HUES48 (cell line): Measurements from ENCODE around the gene CD99L2.
"Not testable (repeated sequence)": the region's sequence is repeated elsewhere in the genome, so short reads cannot be mapped to it uniquely, and the experiment has no call there.

Source experiments
- H3K27ac ChIP-seq: one replicate; pipeline ENCODE4 v1.7.0; 2013; ENCODE audit warnings: low read depth, low read length, inconsistent platforms
- H3K27me3 ChIP-seq: 2 replicates; pipeline ENCODE4 v1.6.1; 2013; ENCODE audit warnings: mild to moderate bottlenecking, low read length; ENCODE audit not compliant: control insufficient read depth, insufficient read depth
- H3K36me3 ChIP-seq: 2 replicates; pipeline ENCODE4 v1.6.1; 2013; ENCODE audit warnings: low read length; ENCODE audit not compliant: control insufficient read depth, insufficient read depth
- H3K4me1 ChIP-seq: 2 replicates; pipeline ENCODE4 v1.6.1; 2013; ENCODE audit warnings: mild to moderate bottlenecking, low read length; ENCODE audit not compliant: control insufficient read depth, insufficient read depth
- H3K4me3 ChIP-seq: 2 replicates; pipeline ENCODE4 v1.5.1; 2013; ENCODE audit warnings: mild to moderate bottlenecking, low read depth, low read length
- H3K9ac ChIP-seq: 2 replicates; pipeline ENCODE4 v1.6.1; 2013; ENCODE audit warnings: mild to moderate bottlenecking, low read depth, low read length, moderate library complexity
- H3K9me3 ChIP-seq: 2 replicates; pipeline ENCODE4 v1.6.1; 2013; ENCODE audit warnings: low read length; ENCODE audit not compliant: control insufficient read depth, insufficient read depth

Gene CD99L2

DNA sequence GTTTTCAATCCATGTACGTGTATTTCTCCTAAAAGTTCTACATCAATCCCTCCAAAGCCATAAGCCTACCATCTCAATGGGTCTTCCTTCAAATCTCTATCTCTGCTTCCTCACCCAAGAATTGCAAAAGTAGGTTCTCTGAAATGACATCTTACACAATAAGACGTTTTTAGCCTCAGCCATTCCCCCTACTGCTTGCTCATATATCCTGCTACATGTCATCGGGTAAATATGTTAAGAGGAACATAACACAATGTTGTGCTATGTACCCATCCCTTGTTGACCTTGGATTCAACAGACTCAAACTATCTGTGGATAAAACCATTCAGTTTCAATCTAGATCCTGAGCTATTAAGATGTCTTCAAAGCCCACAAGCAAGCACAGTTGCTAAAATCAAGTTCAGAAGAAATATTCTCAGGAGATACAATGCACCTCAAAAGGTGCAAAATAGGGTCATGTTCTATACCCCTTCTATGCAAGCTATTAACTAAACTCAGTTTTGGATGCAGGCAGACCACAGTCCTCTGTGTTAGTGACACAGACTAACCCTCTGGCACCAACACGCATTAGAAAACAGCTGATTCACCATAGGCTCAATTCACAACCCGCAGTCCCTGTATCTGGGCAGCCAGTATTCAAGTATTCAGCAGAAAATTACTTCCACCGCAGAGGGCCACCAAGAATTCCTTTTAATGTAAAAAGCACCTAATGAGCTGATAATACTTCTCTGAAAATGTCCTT is 56.8 kb downstream of the CD99L2 start:
- H3K4me3 ChIP-seq: no peak overlapping the region
- H3K36me3 ChIP-seq: no peaks in the 10 kb centered on the region
- no peak overlapping the region for H3K27ac ChIP-seq
- H3K27me3 ChIP-seq: no peaks in the 10 kb centered on the region
- H3K9me3 ChIP-seq: peaks cover 14% of the 10 kb centered on the region
- H3K4me1 ChIP-seq: no peaks in the 10 kb centered on the region
- no peak overlapping the region for H3K9ac ChIP-seq

DNA sequence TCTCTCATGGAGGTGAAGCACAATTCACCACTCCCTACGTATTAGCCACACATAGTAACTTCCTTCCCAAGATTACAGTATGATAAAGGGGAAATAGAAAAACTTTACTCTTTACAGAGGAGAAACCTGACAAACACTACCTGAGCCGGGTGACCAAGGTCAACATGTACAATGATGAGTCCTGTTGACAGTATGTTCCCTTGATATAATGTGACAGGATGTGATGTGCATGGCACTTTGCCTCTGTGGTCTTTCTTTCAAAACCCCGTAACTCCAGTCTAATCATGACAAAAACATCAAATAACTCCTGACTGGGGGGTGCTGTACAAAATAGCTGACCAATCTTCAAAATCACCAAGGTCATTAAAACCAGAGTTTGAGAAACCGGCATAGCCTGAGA is 60.6 kb downstream of the CD99L2 start:
- H3K36me3 ChIP-seq: no peaks in the 10 kb centered on the region
- no peak overlapping the region for H3K9ac ChIP-seq
- no peak overlapping the region for H3K27ac ChIP-seq
- no peaks in the 10 kb centered on the region for H3K27me3 ChIP-seq
- H3K4me3 ChIP-seq: no peak overlapping the region
- no peaks in the 10 kb centered on the region for H3K4me1 ChIP-seq
- peaks cover 20% of the 10 kb centered on the region for H3K9me3 ChIP-seq

DNA sequence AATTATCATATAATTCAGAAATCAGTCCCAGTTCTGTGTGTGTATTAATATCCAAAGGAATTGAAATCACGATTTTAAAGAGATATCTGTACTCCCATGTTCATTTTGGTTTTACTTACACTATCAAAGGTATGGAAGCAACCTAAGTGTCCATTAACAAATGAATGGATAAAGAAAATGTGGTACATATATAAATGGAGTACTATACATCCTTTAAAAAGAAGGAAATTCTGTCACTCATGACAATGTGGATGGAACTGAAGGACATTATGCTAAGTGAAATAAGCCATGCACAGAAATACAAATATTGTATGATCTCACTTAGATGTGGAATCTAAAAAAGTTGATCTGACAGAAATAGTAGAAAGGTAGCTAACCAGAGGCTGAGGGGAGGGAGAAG is 63.8 kb downstream of the CD99L2 start:
- H3K9me3 ChIP-seq: peaks cover 15% of the 10 kb centered on the region
- H3K4me1 ChIP-seq: no peaks in the 10 kb centered on the region
- H3K27ac ChIP-seq: no peak overlapping the region
- no peaks in the 10 kb centered on the region for H3K27me3 ChIP-seq
- H3K9ac ChIP-seq: no peak overlapping the region
- H3K4me3 ChIP-seq: no peak overlapping the region
- peaks cover 5% of the 10 kb centered on the region; the same call in 1 of the 2 replicates for H3K36me3 ChIP-seq

- Histone ChIP-seq H3K27me3 (no peaks in the 10 kb centered on the region), H3K4me1 (no peaks in the 10 kb centered on the region), H3K9me3 (peaks cover 9% of the 10 kb centered on the region), H3K4me3 (no peak overlapping the region), H3K36me3 (peaks cover 5% of the 10 kb centered on the region; the same call in 1 of the 2 replicates), H3K27ac (no peak overlapping the region), H3K9ac (no peak overlapping the region)
These were observed 64.9 kb downstream of the CD99L2 start for GRCh38 chrX:150833454-150834056.

DNA sequence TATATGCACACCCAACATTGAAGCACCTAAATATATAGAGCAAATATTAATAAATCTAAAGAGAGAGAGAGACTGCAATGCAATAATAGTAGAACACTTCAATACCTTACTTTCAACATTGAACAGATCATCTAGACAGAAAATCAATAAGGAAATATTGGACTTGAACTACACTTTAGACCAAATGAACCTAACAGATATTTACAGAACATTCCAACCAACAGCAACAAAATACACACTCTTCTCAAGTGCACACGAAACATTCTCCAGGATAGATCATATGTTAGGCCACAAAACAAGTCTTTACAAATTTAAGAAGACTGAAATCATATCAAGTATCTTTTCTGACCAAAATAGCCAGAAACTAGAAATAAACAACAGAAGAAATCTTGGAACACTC is 66.6 kb downstream of the CD99L2 start:
- Histone ChIP-seq H3K27me3 (no peaks in the 10 kb centered on the region), H3K4me1 (no peaks in the 10 kb centered on the region), H3K36me3 (peaks cover 21% of the 10 kb centered on the region), H3K27ac (no peak overlapping the region), H3K4me3 (no peak overlapping the region), H3K9me3 (peaks cover 18% of the 10 kb centered on the region), H3K9ac (no peak overlapping the region)

GRCh38 chrX:150828785-150829184 is 69.7 kb downstream of the CD99L2 start:
- Histone ChIP-seq H3K9ac (no peak overlapping the region), H3K27me3 (no peaks in the 10 kb centered on the region), H3K36me3 (peaks cover 21% of the 10 kb centered on the region), H3K9me3 (peaks cover 12% of the 10 kb centered on the region), H3K4me3 (no peak overlapping the region), H3K4me1 (no peaks in the 10 kb centered on the region), H3K27ac (no peak overlapping the region)

- H3K4me3 ChIP-seq, H3K4me1 ChIP-seq, H3K9ac ChIP-seq, H3K27ac ChIP-seq, H3K27me3 ChIP-seq: not testable (repeated sequence)
- peaks cover 28% of the 10 kb centered on the region for H3K9me3 ChIP-seq
- peaks cover 17% of the 10 kb centered on the region for H3K36me3 ChIP-seq
These were observed 74.1 kb downstream of the CD99L2 start for GRCh38 chrX:150824352-150824751.

DNA sequence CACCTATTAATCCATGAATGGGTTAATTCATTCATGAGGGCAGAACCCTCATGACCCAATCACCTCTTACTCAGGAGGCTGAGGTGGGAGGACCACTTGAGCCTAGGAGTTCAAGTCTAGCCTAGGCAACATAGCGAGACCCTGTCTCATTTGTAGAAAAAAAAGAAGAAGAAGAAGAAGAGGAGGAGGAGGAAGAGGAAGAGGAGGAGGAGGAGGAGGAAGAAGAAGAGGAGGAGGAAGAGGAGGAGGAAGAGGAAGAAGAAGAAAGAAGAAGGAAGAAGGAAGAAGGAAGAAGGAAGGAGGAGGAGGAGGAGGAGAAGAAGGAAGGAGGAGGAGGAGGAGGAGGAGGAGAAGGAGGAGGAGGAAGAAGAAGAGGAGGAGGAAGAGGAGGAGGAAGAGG is 74.6 kb downstream of the CD99L2 start:
- H3K27me3 ChIP-seq, H3K4me3 ChIP-seq, H3K4me1 ChIP-seq, H3K27ac ChIP-seq, H3K9ac ChIP-seq: not testable (repeated sequence)
- peaks cover 17% of the 10 kb centered on the region for H3K36me3 ChIP-seq
- H3K9me3 ChIP-seq: peaks cover 28% of the 10 kb centered on the region

- no peak overlapping the region for H3K4me3 ChIP-seq
These were observed 76.5 kb downstream of the CD99L2 start for GRCh38 chrX:150821971-150822370.

DNA sequence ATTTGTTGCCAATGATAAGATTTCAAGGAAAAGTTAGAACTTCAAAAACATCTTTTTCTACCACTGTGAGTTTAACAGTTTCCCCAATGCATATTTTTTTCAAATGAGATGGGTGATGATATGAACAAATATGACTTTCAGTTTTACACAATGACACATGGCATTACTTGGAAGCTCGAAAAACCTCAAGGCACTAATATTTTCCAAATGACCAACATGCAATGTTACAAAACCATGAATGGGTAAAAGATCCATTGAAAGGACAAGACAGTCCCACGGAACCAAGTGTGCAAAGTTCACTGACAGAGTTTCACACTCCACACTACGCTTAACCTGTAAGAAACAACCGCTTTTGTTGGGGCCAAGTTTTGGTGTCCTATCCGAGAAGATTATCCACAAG is 84.5 kb downstream of the CD99L2 start:
- no peak overlapping the region for H3K27ac ChIP-seq
- H3K36me3 ChIP-seq: no peaks in the 10 kb centered on the region; the same call in 1 of the 2 replicates
- H3K4me3 ChIP-seq: no peak overlapping the region
- no peaks in the 10 kb centered on the region for H3K27me3 ChIP-seq
- no peak overlapping the region for H3K9ac ChIP-seq
- 0 out of 2 replicates have a peak, but pooled peaks cover 10% of the 10 kb centered on the region for H3K9me3 ChIP-seq
- H3K4me1 ChIP-seq: no peaks in the 10 kb centered on the region

More at GRCh38 chrX:150821971-150822370, 76.5 kb downstream of the CD99L2 start:
- Histone ChIP-seq H3K36me3 (0 out of 2 replicates have a peak, but pooled peaks cover under 1% of the 10 kb centered on the region), H3K27me3 (no peaks in the 10 kb centered on the region), H3K27ac (no peak overlapping the region), H3K9me3 (peaks cover 19% of the 10 kb centered on the region), H3K9ac (no peak overlapping the region), H3K4me1 (no peaks in the 10 kb centered on the region)

DNA sequence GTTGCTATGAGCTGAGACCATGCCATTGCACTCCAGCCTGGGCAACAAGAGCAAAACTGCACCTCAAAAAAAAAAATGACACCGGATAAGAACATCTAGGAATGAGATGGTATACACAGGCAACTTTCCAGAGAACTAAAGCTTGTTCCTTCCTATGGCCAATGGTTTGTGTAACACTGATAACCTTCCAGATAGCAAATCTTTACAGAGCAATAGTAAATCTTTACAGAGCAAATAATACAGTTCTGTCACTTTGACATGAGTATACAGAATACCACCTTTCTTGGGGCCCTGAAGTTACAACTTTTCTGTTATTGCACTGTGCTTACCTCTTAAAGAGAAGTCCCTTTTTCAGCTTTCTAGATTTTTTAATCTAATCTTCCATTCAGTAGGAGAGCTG is 91.6 kb downstream of the CD99L2 start:
- H3K27ac ChIP-seq: no peak overlapping the region
- no peak overlapping the region for H3K9ac ChIP-seq
- H3K4me3 ChIP-seq: no peak overlapping the region
- peaks cover 19% of the 10 kb centered on the region; the same call in 1 of the 2 replicates for H3K9me3 ChIP-seq
- H3K27me3 ChIP-seq: no peaks in the 10 kb centered on the region
- H3K4me1 ChIP-seq: no peaks in the 10 kb centered on the region
- H3K36me3 ChIP-seq: 0 out of 2 replicates have a peak, but pooled peaks cover 2% of the 10 kb centered on the region
